ENCODE results near the gene SUN1. TPM values are rescaled to one million over a fixed set of nuclear protein-coding genes. Genes with fewer than 3 reads are reported as not detected.

SUN1 gene
- total and polyA plus RNA-seq, 2 experiments from 2014 or later, result 63.3 to 145 TPM

- DNase-seq (ENCODE audit: low spot score), result no peak
These were observed 48.5 kb upstream of the SUN1 start for GRCh38 chr7:783556-784490.

More at GRCh38 chr7:783556-784490, 48.5 kb upstream of the SUN1 start:
- Histone ChIP-seq H3K79me2 (replicated peaks; ENCODE audit: insufficient read depth) (no peaks in the 10 kb centered on the region), H4K20me1 (replicated peaks; ENCODE audit: insufficient read depth) (no peaks in the 10 kb centered on the region), H3K4me3 (no peak overlapping the region), H3K27me3 (ENCODE audit: insufficient read depth) (no peaks in the 10 kb centered on the region), H3F3A (replicated peaks; ENCODE audit: low read depth) (peaks cover 5% of the 10 kb centered on the region; the same call in 1 of the 2 replicates), H3K9me2 (ENCODE audit: insufficient read depth) (no peaks in the 10 kb centered on the region), H3K27ac (ENCODE audit: low read depth) (no peak overlapping the region), H3K36me3 (ENCODE audit: insufficient read depth) (peaks cover 13% of the 10 kb centered on the region; the same call in 1 of the 2 replicates), H3K4me2 (no peak overlapping the region), H3K4me1 (ENCODE audit: insufficient read depth) (no peaks in the 10 kb centered on the region), H2AFZ (no peak overlapping the region)
- TF ChIP-seq ZNF331 (CRISPR knock-in tag; IDR thresholded peaks at IDR 0.05; ENCODE audit: low read depth) (no peak), CREB1 (CRISPR knock-in tag; IDR thresholded peaks at IDR 0.05; ENCODE audit: low read depth) (no peak), EZH2phosphoT487 (IDR thresholded peaks at IDR 0.05; ENCODE audit: unreplicated experiment) (no peak), POLR2AphosphoS5 (IDR thresholded peaks at IDR 0.05; ENCODE audit: low read depth) (no peak), NANOG (IDR thresholded peaks at IDR 0.05; ENCODE audit: borderline replicate concordance) (no peak)
- TF ChIP-seq, protein P1, sequence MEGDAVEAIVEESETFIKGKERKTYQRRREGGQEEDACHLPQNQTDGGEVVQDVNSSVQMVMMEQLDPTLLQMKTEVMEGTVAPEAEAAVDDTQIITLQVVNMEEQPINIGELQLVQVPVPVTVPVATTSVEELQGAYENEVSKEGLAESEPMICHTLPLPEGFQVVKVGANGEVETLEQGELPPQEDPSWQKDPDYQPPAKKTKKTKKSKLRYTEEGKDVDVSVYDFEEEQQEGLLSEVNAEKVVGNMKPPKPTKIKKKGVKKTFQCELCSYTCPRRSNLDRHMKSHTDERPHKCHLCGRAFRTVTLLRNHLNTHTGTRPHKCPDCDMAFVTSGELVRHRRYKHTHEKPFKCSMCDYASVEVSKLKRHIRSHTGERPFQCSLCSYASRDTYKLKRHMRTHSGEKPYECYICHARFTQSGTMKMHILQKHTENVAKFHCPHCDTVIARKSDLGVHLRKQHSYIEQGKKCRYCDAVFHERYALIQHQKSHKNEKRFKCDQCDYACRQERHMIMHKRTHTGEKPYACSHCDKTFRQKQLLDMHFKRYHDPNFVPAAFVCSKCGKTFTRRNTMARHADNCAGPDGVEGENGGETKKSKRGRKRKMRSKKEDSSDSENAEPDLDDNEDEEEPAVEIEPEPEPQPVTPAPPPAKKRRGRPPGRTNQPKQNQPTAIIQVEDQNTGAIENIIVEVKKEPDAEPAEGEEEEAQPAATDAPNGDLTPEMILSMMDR (conservative IDR thresholded peaks at IDR 0.05; ENCODE audit: low read depth in 2 of 2), result no peak
- TF ChIP-seq, protein P2, sequence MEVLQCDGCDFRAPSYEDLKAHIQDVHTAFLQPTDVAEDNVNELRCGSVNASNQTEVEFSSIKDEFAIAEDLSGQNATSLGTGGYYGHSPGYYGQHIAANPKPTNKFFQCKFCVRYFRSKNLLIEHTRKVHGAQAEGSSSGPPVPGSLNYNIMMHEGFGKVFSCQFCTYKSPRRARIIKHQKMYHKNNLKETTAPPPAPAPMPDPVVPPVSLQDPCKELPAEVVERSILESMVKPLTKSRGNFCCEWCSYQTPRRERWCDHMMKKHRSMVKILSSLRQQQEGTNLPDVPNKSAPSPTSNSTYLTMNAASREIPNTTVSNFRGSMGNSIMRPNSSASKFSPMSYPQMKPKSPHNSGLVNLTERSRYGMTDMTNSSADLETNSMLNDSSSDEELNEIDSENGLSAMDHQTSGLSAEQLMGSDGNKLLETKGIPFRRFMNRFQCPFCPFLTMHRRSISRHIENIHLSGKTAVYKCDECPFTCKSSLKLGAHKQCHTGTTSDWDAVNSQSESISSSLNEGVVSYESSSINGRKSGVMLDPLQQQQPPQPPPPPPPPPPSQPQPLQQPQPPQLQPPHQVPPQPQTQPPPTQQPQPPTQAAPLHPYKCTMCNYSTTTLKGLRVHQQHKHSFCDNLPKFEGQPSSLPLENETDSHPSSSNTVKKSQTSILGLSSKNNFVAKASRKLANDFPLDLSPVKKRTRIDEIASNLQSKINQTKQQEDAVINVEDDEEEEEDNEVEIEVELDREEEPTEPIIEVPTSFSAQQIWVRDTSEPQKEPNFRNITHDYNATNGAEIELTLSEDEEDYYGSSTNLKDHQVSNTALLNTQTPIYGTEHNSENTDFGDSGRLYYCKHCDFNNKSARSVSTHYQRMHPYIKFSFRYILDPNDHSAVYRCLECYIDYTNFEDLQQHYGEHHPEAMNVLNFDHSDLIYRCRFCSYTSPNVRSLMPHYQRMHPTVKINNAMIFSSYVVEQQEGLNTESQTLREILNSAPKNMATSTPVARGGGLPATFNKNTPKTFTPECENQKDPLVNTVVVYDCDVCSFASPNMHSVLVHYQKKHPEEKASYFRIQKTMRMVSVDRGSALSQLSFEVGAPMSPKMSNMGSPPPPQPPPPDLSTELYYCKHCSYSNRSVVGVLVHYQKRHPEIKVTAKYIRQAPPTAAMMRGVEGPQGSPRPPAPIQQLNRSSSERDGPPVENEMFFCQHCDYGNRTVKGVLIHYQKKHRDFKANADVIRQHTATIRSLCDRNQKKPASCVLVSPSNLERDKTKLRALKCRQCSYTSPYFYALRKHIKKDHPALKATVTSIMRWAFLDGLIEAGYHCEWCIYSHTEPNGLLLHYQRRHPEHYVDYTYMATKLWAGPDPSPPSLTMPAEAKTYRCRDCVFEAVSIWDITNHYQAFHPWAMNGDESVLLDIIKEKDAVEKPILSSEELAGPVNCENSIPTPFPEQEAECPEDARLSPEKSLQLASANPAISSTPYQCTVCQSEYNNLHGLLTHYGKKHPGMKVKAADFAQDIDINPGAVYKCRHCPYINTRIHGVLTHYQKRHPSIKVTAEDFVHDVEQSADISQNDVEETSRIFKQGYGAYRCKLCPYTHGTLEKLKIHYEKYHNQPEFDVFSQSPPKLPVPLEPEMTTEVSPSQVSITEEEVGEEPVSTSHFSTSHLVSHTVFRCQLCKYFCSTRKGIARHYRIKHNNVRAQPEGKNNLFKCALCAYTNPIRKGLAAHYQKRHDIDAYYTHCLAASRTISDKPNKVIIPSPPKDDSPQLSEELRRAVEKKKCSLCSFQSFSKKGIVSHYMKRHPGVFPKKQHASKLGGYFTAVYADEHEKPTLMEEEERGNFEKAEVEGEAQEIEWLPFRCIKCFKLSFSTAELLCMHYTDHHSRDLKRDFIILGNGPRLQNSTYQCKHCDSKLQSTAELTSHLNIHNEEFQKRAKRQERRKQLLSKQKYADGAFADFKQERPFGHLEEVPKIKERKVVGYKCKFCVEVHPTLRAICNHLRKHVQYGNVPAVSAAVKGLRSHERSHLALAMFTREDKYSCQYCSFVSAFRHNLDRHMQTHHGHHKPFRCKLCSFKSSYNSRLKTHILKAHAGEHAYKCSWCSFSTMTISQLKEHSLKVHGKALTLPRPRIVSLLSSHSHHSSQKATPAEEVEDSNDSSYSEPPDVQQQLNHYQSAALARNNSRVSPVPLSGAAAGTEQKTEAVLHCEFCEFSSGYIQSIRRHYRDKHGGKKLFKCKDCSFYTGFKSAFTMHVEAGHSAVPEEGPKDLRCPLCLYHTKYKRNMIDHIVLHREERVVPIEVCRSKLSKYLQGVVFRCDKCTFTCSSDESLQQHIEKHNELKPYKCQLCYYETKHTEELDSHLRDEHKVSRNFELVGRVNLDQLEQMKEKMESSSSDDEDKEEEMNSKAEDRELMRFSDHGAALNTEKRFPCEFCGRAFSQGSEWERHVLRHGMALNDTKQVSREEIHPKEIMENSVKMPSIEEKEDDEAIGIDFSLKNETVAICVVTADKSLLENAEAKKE (CRISPR knock-in tag; IDR thresholded peaks at IDR 0.05), result no peak
- TF ChIP-seq, protein P3, sequence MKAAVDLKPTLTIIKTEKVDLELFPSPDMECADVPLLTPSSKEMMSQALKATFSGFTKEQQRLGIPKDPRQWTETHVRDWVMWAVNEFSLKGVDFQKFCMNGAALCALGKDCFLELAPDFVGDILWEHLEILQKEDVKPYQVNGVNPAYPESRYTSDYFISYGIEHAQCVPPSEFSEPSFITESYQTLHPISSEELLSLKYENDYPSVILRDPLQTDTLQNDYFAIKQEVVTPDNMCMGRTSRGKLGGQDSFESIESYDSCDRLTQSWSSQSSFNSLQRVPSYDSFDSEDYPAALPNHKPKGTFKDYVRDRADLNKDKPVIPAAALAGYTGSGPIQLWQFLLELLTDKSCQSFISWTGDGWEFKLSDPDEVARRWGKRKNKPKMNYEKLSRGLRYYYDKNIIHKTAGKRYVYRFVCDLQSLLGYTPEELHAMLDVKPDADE (IDR thresholded peaks at IDR 0.05), result no peak
- TF ChIP-seq, protein P4, sequence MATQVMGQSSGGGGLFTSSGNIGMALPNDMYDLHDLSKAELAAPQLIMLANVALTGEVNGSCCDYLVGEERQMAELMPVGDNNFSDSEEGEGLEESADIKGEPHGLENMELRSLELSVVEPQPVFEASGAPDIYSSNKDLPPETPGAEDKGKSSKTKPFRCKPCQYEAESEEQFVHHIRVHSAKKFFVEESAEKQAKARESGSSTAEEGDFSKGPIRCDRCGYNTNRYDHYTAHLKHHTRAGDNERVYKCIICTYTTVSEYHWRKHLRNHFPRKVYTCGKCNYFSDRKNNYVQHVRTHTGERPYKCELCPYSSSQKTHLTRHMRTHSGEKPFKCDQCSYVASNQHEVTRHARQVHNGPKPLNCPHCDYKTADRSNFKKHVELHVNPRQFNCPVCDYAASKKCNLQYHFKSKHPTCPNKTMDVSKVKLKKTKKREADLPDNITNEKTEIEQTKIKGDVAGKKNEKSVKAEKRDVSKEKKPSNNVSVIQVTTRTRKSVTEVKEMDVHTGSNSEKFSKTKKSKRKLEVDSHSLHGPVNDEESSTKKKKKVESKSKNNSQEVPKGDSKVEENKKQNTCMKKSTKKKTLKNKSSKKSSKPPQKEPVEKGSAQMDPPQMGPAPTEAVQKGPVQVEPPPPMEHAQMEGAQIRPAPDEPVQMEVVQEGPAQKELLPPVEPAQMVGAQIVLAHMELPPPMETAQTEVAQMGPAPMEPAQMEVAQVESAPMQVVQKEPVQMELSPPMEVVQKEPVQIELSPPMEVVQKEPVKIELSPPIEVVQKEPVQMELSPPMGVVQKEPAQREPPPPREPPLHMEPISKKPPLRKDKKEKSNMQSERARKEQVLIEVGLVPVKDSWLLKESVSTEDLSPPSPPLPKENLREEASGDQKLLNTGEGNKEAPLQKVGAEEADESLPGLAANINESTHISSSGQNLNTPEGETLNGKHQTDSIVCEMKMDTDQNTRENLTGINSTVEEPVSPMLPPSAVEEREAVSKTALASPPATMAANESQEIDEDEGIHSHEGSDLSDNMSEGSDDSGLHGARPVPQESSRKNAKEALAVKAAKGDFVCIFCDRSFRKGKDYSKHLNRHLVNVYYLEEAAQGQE (IDR thresholded peaks at IDR 0.05; ENCODE audit: unreplicated experiment), result no peak
- ATAC-seq, result no peak
- H3K27me3 Mint-ChIP-seq (ENCODE audit: insufficient read depth, low read depth, poor library complexity), result peaks cover 7% of the 10 kb centered on the region
- peaks cover 83% of the 10 kb centered on the region for H3K36me3 Mint-ChIP-seq (ENCODE audit: low read depth)
- H3K4me3 Mint-ChIP-seq, result no peak overlapping the region
- H3K4me1 Mint-ChIP-seq, result no peaks in the 10 kb centered on the region
- no peak overlapping the region for H3K27ac Mint-ChIP-seq
- no peaks in the 10 kb centered on the region; the same call in 2 of the 3 replicates for H3K9me3 Mint-ChIP-seq

Measured in GM23338 (cell line).